Hepatocyte (in vitro differentiated cells): ENCODE measurements around the gene SDK1.

Source experiments
- EZH2 ChIP-seq: fragments of 200-600 bp; sonication (generic); IDR thresholded peaks from 2 replicates; pipeline ENCODE4 v1.6.1; 2016; ENCODE audit warnings: antibody characterized with exemption, mild to moderate bottlenecking, borderline replicate concordance
- EZH2phosphoT487 ChIP-seq: fragments of 200-600 bp; sonication (generic); IDR thresholded peaks from one replicate; pipeline ENCODE4 v1.6.1; 2018; ENCODE audit warnings: antibody characterized with exemption, mild to moderate bottlenecking, low read depth, moderate library complexity; ENCODE audit not compliant: unreplicated experiment, severe bottlenecking
- TF ChIP-seq, protein P1 (sequence below): fragments of 200-600 bp; sonication (generic); IDR thresholded peaks from 2 replicates; pipeline ENCODE4 v1.5.1; 2016; ENCODE audit warnings: antibody characterized with exemption, mild to moderate bottlenecking; ENCODE audit not compliant: poor library complexity

DNA sequence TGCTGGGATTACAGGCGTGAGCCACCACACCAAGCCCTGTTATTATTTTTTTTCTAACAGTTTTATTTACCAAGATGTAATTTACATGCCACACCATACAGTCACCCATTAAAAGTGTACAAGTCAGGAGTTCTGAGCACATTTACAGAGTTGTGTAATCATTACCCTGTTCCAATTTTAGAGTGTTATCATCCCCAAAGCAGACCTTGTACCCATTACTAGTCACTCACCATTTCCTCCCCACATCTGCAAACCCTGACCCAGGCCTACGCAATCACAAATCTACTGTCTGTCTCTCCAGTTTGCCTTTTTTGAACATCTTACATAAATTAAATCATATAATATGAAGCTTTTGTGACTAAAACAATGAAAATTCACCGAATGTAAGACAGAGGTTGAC lies 978.2 kb downstream of the SDK1 start:
- TF ChIP-seq, protein P1, sequence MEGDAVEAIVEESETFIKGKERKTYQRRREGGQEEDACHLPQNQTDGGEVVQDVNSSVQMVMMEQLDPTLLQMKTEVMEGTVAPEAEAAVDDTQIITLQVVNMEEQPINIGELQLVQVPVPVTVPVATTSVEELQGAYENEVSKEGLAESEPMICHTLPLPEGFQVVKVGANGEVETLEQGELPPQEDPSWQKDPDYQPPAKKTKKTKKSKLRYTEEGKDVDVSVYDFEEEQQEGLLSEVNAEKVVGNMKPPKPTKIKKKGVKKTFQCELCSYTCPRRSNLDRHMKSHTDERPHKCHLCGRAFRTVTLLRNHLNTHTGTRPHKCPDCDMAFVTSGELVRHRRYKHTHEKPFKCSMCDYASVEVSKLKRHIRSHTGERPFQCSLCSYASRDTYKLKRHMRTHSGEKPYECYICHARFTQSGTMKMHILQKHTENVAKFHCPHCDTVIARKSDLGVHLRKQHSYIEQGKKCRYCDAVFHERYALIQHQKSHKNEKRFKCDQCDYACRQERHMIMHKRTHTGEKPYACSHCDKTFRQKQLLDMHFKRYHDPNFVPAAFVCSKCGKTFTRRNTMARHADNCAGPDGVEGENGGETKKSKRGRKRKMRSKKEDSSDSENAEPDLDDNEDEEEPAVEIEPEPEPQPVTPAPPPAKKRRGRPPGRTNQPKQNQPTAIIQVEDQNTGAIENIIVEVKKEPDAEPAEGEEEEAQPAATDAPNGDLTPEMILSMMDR: no peak
- TF ChIP-seq EZH2phosphoT487 (no peak), EZH2 (no peak)
